GM10248 (cell line): ENCODE data around the gene HAX1.

Experiments used
- CTCF ChIA-PET: fragments of 300-600 bp; sonication (Branson Sonifier 250); formaldehyde crosslinking; extraction: SDS; loops from one replicate; lab custom pipeline; 2021; ENCODE audit warnings: antibody characterized with exemption; lab: Yijun Ruan, JAX
- POLR2A ChIA-PET: fragments of 350-650 bp; sonication (Branson Sonifier 250); formaldehyde crosslinking; extraction: SDS; loops from one replicate; lab custom pipeline; 2020; ENCODE audit warnings: antibody characterized with exemption; lab: Yijun Ruan, JAX
- DNase-seq: peaks from one replicate; pipeline ENCODE4 v3.0.0; 2012; ENCODE audit errors: extremely low spot score
- TF ChIP-seq, protein P1 (sequence below): IDR thresholded peaks from 2 replicates; pipeline ENCODE4 v1.5.1; 2012; ENCODE audit warnings: mild to moderate bottlenecking, low read depth; ENCODE audit errors: extremely low read depth, missing control alignments, control extremely low read depth

HAX1 gene

DNA sequence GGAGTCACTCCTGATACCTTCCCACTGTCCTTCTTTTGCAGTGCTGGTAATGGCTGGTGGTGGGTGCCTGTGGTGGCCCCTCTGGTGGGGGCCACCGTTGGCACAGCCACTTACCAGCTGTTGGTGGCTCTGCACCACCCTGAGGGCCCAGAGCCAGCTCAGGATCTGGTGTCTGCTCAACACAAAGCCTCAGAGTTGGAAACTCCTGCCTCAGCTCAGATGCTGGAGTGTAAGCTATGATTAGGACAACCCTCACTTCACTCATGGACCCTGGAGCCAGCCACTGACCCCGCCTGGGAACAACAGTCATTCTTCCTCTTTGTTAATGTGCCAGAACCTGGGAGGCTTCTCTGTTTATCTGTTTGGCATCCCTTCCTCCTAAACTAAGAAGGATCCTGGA lies 51.8 kb downstream of the HAX1 start:
- ChIA-PET CTCF (interaction anchor here (0.7 to 15.6 kb wide), 12 partner anchors 9 to 187 kb away, joined by 3 to 211 read pairs (median 4); no protein-coding TSS in a partner anchor), POLR2A (no interaction called here)
- no peak for DNase-seq
- TF ChIP-seq, protein P1, sequence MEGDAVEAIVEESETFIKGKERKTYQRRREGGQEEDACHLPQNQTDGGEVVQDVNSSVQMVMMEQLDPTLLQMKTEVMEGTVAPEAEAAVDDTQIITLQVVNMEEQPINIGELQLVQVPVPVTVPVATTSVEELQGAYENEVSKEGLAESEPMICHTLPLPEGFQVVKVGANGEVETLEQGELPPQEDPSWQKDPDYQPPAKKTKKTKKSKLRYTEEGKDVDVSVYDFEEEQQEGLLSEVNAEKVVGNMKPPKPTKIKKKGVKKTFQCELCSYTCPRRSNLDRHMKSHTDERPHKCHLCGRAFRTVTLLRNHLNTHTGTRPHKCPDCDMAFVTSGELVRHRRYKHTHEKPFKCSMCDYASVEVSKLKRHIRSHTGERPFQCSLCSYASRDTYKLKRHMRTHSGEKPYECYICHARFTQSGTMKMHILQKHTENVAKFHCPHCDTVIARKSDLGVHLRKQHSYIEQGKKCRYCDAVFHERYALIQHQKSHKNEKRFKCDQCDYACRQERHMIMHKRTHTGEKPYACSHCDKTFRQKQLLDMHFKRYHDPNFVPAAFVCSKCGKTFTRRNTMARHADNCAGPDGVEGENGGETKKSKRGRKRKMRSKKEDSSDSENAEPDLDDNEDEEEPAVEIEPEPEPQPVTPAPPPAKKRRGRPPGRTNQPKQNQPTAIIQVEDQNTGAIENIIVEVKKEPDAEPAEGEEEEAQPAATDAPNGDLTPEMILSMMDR = no peak

DNA sequence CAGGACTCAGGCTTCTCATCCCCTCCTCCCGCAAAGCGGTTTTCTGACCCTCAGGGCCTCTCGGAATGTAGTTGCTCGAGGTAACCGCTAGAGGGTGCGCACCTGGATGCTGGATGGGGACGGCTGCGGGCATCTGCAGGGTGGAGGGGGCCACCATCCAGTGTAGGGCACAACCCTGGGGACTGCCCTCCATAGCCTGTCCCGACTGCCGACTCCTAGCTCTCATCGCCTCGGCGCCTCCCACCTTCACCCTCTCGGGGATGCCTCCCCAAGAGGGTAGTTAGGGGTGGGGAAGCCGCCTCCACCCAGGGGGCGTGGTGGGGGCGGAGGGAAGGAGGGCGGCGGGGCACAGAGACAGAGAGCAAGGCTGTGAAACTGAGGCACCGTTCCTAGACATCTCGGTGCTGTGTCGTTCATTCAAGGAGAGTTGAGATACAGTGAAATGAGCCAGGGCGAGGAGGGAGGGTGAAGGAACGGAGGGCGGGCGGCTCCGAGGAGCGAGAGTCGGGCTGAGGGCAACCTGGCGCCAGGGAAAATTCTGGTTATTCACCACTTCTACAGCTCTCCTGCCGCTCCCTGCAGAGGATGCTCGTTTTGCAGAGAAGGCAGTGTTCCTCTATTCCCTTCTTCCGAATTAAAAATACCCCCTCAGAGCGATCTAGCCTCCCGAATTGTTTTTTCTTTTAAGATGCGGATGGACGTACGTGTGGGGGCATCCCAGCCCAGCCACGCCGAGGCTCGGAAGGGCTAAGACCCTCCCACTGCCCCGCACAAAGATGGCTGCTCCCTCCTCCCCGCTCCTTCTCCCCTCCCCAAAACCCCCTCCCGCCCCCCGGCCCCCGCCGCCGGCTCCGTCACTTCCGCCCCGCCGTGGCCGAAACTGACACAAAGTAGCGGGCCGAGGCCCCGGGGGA lies 52.5 kb downstream of the HAX1 start, which contains the start of gene ATP8B2:
ATP8B2 (plus strand) TSS at position 857 of the 914 bp plus-strand sequence. CDS start 2,617 bp downstream, outside the sequence.
- TF ChIP-seq, protein P1 = peak; percentile 82
- peak; percentile 90 for DNase-seq

More for the DNA sequence above, 52.5 kb downstream of the HAX1 start, which contains the start of gene ATP8B2:
- POLR2A ChIA-PET = no interaction called here
- CTCF ChIA-PET = interaction anchor here (0.9 to 15.6 kb wide), 12 partner anchors 10 to 148 kb away, joined by 3 to 211 read pairs (median 3); no protein-coding TSS in a partner anchor
